ENCODE data around the gene FGD6. TPM values are rescaled to one million over a fixed set of nuclear protein-coding genes. Genes with fewer than 3 reads are reported as not detected.

FGD6 gene
- total RNA-seq, 1 experiment from 2014 or later, result 23.5 TPM

DNA sequence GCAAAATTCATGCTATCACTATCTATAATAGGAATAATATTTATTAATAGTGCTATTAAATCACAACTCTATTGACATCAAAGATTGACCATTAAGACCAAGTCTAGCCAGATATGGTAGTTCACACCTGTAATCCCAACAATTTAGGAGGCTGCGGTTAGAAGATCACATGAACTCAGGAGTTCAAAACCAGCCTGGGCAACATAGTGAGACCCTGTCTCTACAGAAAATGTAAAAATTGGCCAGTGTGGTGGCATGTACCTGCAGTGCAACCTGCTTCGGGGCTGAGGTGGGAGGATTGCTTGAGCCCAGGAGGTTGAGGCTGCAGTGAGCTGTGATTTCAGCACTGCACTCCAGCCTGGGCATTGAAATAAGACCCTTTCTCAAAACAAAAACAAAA is 11.3 kb upstream of the FGD6 start:
- TF ChIP-seq, protein P1, sequence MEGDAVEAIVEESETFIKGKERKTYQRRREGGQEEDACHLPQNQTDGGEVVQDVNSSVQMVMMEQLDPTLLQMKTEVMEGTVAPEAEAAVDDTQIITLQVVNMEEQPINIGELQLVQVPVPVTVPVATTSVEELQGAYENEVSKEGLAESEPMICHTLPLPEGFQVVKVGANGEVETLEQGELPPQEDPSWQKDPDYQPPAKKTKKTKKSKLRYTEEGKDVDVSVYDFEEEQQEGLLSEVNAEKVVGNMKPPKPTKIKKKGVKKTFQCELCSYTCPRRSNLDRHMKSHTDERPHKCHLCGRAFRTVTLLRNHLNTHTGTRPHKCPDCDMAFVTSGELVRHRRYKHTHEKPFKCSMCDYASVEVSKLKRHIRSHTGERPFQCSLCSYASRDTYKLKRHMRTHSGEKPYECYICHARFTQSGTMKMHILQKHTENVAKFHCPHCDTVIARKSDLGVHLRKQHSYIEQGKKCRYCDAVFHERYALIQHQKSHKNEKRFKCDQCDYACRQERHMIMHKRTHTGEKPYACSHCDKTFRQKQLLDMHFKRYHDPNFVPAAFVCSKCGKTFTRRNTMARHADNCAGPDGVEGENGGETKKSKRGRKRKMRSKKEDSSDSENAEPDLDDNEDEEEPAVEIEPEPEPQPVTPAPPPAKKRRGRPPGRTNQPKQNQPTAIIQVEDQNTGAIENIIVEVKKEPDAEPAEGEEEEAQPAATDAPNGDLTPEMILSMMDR (IDR thresholded peaks at IDR 0.05; ENCODE audit: insufficient read depth in 1 of 2, low read depth in 1 of 2, low read length in 1 of 2, severe bottlenecking in 1 of 2, unreplicated experiment in 1 of 2), result no peak
- no peaks in the 10 kb centered on the region for H3K27me3 ChIP-seq (replicated peaks; ENCODE audit: control insufficient read depth, insufficient read depth, low read length)
- Mint-ChIP-seq H3K36me3 (ENCODE audit: insufficient read depth, unreplicated experiment) (peaks cover 32% of the 10 kb centered on the region), H3K4me1 (ENCODE audit: low read depth, unreplicated experiment) (peaks cover 23% of the 10 kb centered on the region), H3K9me3 (ENCODE audit: unreplicated experiment) (no peaks in the 10 kb centered on the region), H3K27me3 (ENCODE audit: insufficient read depth, unreplicated experiment) (no peaks in the 10 kb centered on the region), H3K4me3 (ENCODE audit: unreplicated experiment) (no peak overlapping the region), H3K27ac (ENCODE audit: unreplicated experiment) (no peak overlapping the region)
- no peaks in the 10 kb centered on the region; the same call in 1 of the 2 replicates for H3K36me3 ChIP-seq (ENCODE audit: control insufficient read depth, insufficient read depth, low read length)
- no peak for DNase-seq
- BruUV-seq (replicated peaks), result no TSS peak
- CTCF ChIA-PET, result no interaction called here
- intact Hi-C loops (cut with micrococcal nuclease; ENCODE audit: unreplicated experiment), result no loop called here
- H3K4me3 ChIP-seq (ENCODE audit: low read depth, low read length), result no peak overlapping the region
- POLR2A ChIA-PET, result no interaction called here
- H3K4me1 ChIP-seq, result peaks cover 12% of the 10 kb centered on the region
- no peaks in the 10 kb centered on the region for H3K9me3 ChIP-seq

DNA sequence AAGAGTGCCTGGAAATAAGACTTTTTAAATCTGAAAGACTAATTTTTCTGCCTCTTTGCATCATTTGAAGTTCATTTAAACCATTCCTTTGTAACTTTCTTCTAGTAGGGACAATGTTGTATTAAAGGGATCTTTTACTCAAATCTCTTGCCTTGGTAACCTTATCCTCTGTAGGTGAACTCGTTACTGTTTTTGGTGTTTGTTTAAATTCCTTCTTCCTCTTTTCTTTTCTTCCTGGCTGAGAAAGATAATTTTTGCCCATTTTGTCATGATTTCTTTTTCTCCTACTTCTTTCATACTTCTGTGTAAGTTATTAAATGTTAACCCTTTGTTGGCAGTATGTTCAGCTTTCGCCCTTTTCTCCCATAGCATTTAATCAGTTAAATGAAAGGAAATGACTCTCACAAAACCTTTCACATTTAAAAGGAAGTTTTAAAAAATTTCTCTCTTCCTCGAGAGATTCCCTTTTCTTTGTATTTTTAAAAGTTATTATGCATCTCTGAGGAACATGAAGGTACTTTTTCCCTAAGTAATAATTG is 10.6 kb upstream of the FGD6 start:
- Mint-ChIP-seq H3K27ac (ENCODE audit: unreplicated experiment) (no peak overlapping the region), H3K27me3 (ENCODE audit: insufficient read depth, unreplicated experiment) (no peaks in the 10 kb centered on the region), H3K9me3 (ENCODE audit: unreplicated experiment) (no peaks in the 10 kb centered on the region), H3K4me1 (ENCODE audit: low read depth, unreplicated experiment) (peaks cover 23% of the 10 kb centered on the region), H3K36me3 (ENCODE audit: insufficient read depth, unreplicated experiment) (peaks cover 30% of the 10 kb centered on the region), H3K4me3 (ENCODE audit: unreplicated experiment) (no peak overlapping the region)
- intact Hi-C loops (cut with micrococcal nuclease; ENCODE audit: unreplicated experiment), result no loop called here
- H3K4me1 ChIP-seq, result peaks cover 12% of the 10 kb centered on the region
- ChIA-PET POLR2A (no interaction called here), CTCF (no interaction called here)
- no peaks in the 10 kb centered on the region for H3K27me3 ChIP-seq (replicated peaks; ENCODE audit: control insufficient read depth, insufficient read depth, low read length)
- no peak for DNase-seq
- TF ChIP-seq, protein P1 (IDR thresholded peaks at IDR 0.05; ENCODE audit: insufficient read depth in 1 of 2, low read depth in 1 of 2, low read length in 1 of 2, severe bottlenecking in 1 of 2, unreplicated experiment in 1 of 2), result no peak
- H3K4me3 ChIP-seq (ENCODE audit: low read depth, low read length), result no peak overlapping the region
- H3K9me3 ChIP-seq, result no peaks in the 10 kb centered on the region
- no peaks in the 10 kb centered on the region; the same call in 1 of the 2 replicates for H3K36me3 ChIP-seq (ENCODE audit: control insufficient read depth, insufficient read depth, low read length)
- no TSS peak for BruUV-seq (replicated peaks)

DNA sequence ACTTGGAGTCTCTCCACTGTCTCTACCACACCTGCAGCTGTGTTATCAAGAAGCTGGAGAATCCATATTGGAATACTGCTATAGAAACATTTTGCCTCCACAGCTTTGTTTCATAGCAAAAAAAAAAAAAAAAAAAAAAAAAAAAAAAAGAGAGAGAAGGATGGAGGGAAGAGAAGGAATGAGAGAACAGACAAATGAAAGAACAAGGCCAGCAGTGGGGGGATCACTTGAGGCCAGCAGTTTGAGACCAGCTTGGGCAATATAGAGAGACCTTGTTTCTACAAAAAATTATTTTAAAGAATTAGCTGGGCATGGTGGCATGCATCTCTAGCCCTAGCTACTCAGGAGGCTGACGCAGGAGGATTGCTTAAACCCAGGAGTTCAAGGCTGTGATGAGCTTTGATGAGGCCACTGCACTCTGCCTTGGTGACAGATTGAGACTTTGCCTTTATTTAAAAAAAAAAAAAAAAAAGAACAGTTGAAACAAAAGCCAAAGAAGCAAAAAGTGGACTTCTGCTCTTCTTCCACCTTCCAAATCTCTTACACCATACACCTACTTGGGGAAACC is 8.5 kb upstream of the FGD6 start:
- intact Hi-C loops (cut with micrococcal nuclease; ENCODE audit: unreplicated experiment), result no loop called here
- H3K4me3 Mint-ChIP-seq (ENCODE audit: unreplicated experiment), result no peak overlapping the region
- Histone ChIP-seq H3K27me3 (replicated peaks; ENCODE audit: control insufficient read depth, insufficient read depth, low read length) (no peaks in the 10 kb centered on the region), H3K36me3 (ENCODE audit: control insufficient read depth, insufficient read depth, low read length) (no peaks in the 10 kb centered on the region; the same call in 1 of the 2 replicates), H3K4me1 (peaks cover 8% of the 10 kb centered on the region; the same call in 1 of the 2 replicates), H3K9me3 (no peaks in the 10 kb centered on the region), H3K4me3 (ENCODE audit: low read depth, low read length) (no peak overlapping the region)
- TF ChIP-seq, protein P1 (IDR thresholded peaks at IDR 0.05; ENCODE audit: insufficient read depth in 1 of 2, low read depth in 1 of 2, low read length in 1 of 2, severe bottlenecking in 1 of 2, unreplicated experiment in 1 of 2), result no peak
- BruUV-seq (replicated peaks), result no TSS peak
- no peak for DNase-seq
- POLR2A ChIA-PET, result no interaction called here
- peaks cover 23% of the 10 kb centered on the region for H3K36me3 Mint-ChIP-seq (ENCODE audit: insufficient read depth, unreplicated experiment)
- CTCF ChIA-PET, result no interaction called here
- peaks cover 14% of the 10 kb centered on the region for H3K4me1 Mint-ChIP-seq (ENCODE audit: low read depth, unreplicated experiment)
- no peaks in the 10 kb centered on the region for H3K9me3 Mint-ChIP-seq (ENCODE audit: unreplicated experiment)
- H3K27me3 Mint-ChIP-seq (ENCODE audit: insufficient read depth, unreplicated experiment), result no peaks in the 10 kb centered on the region
- H3K27ac Mint-ChIP-seq (ENCODE audit: unreplicated experiment), result no peak overlapping the region
